Skeletal muscle cell (primary cell): ENCODE results near the gene SSPN.
"Not testable (repeated sequence)": the region's sequence is repeated elsewhere in the genome, so short reads cannot be mapped to it uniquely, and the experiment has no call there.

Experiments
- DNase-seq: peaks from one replicate; pipeline ENCODE4 v3.0.0-alpha.2; 2010; ENCODE audit warnings: low read depth
- H3K4me3 ChIP-seq: 2 replicates; pipeline ENCODE4 v1.5.1; 2011; ENCODE audit warnings: low read depth, mild to moderate bottlenecking, control low read depth, low read length, moderate library complexity

Gene SSPN

GRCh38 chr12:26226122-26226521 lies 30.7 kb downstream of the SSPN start:
- no peak for DNase-seq
- no peak overlapping the region for H3K4me3 ChIP-seq

- peak overlapping the region; percentile 30 for H3K4me3 ChIP-seq
- DNase-seq, result no peak
These were observed 31.4 kb downstream of the SSPN start for GRCh38 chr12:26226629-26227360.

- no peak overlapping the region for H3K4me3 ChIP-seq
- DNase-seq, result no peak
These were observed 32.0 kb downstream of the SSPN start for GRCh38 chr12:26227361-26227745.

GRCh38 chr12:26229910-26230309 lies 34.5 kb downstream of the SSPN start:
- DNase-seq, result no peak
- no peak overlapping the region for H3K4me3 ChIP-seq

GRCh38 chr12:26231470-26231869 lies 36.1 kb downstream of the SSPN start:
- no peak overlapping the region for H3K4me3 ChIP-seq
- DNase-seq, result no peak

GRCh38 chr12:26231921-26232320 lies 36.5 kb downstream of the SSPN start:
- H3K4me3 ChIP-seq, result no peak overlapping the region
- no peak for DNase-seq

- peak; percentile 60 for DNase-seq
- H3K4me3 ChIP-seq, result no peak overlapping the region
These were observed 38.3 kb downstream of the SSPN start for GRCh38 chr12:26233631-26234030.

- DNase-seq, H3K4me3 ChIP-seq: not testable (repeated sequence)
These were observed 40.1 kb downstream of the SSPN start for GRCh38 chr12:26235465-26235864.

GRCh38 chr12:26238341-26239121 lies 43.2 kb downstream of the SSPN start:
- no peak overlapping the region for H3K4me3 ChIP-seq
- DNase-seq, result no peak

- peak; percentile 97 for DNase-seq
- no peak overlapping the region for H3K4me3 ChIP-seq
These were observed 43.9 kb downstream of the SSPN start for GRCh38 chr12:26239122-26239851.

GRCh38 chr12:26239852-26240815 lies 44.8 kb downstream of the SSPN start:
- H3K4me3 ChIP-seq, result no peak overlapping the region
- DNase-seq, result no peak

- no peak overlapping the region for H3K4me3 ChIP-seq
- no peak for DNase-seq
These were observed 45.7 kb downstream of the SSPN start for GRCh38 chr12:26241080-26241479.

- H3K4me3 ChIP-seq, result no peak overlapping the region
- DNase-seq, result no peak
These were observed 47.3 kb downstream of the SSPN start for GRCh38 chr12:26242683-26243082.

- DNase-seq, result no peak
These were observed 49.1 kb downstream of the SSPN start for GRCh38 chr12:26244503-26244902.

GRCh38 chr12:26245175-26245942 lies 50.0 kb downstream of the SSPN start:
- no peak overlapping the region for H3K4me3 ChIP-seq
- DNase-seq, result no peak

More at GRCh38 chr12:26244503-26244902, 49.1 kb downstream of the SSPN start:
- H3K4me3 ChIP-seq, result no peak overlapping the region

- no peak overlapping the region for H3K4me3 ChIP-seq
- DNase-seq, result no peak
These were observed 51.3 kb downstream of the SSPN start for GRCh38 chr12:26246483-26247164.

GRCh38 chr12:26247873-26248272 lies 52.5 kb downstream of the SSPN start:
- H3K4me3 ChIP-seq, result no peak overlapping the region
- DNase-seq, result no peak

GRCh38 chr12:26250801-26251200 lies 55.4 kb downstream of the SSPN start:
- DNase-seq, result no peak
- H3K4me3 ChIP-seq, result no peak overlapping the region
